SU-DHL-6 (cell line): Measurements from ENCODE around the gene SFN.

Experiments
- H2AFZ ChIP-seq: fragments of 200-600 bp; sonication (generic); 2 replicates; pipeline ENCODE4 v1.6.1; 2014; ENCODE audit warnings: low read depth, mild to moderate bottlenecking, moderate library complexity, mixed read lengths, antibody characterized with exemption, low read length; ENCODE audit not compliant: severe bottlenecking
- H3F3A ChIP-seq: fragments of 200-600 bp; shearing (Covaris generic); 2 replicates; pipeline ENCODE4 v1.6.0; 2016; ENCODE audit warnings: antibody characterized with exemption, mild to moderate bottlenecking; ENCODE audit not compliant: insufficient read depth
- H3K27ac ChIP-seq: fragments of 200-600 bp; sonication (generic); 2 replicates; pipeline ENCODE4 v1.5.1; 2016; ENCODE audit warnings: low read depth, mild to moderate bottlenecking, low read length, moderate library complexity, mixed read lengths
- H3K27me3 ChIP-seq: fragments of 200-600 bp; sonication (generic), shearing (Covaris generic); 2 replicates; pipeline ENCODE4 v1.6.0; 2014; ENCODE audit warnings: mild to moderate bottlenecking, low read length
- H3K36me3 ChIP-seq: fragments of 200-600 bp; sonication (generic); 2 replicates; pipeline ENCODE4 v1.6.1; 2014; ENCODE audit warnings: mild to moderate bottlenecking, low read length, mixed read lengths
- H3K4me2 ChIP-seq: fragments of 300-600, 200-600 bp; shearing (Covaris generic), sonication (generic); 2 replicates; pipeline ENCODE4 v1.6.0; 2014; ENCODE audit warnings: low read length, low read depth, mild to moderate bottlenecking; ENCODE audit not compliant: poor library complexity, severe bottlenecking
- H3K4me3 ChIP-seq: fragments of 200-600 bp; sonication (generic); 2 replicates; pipeline ENCODE4 v1.5.1; 2014; ENCODE audit warnings: antibody characterized with exemption, low read length, mild to moderate bottlenecking, mixed read lengths; ENCODE audit not compliant: insufficient read depth, poor library complexity, severe bottlenecking
- H3K79me2 ChIP-seq: fragments of 200-600 bp; sonication (generic); 2 replicates; pipeline ENCODE4 v1.6.1; 2014; ENCODE audit warnings: mild to moderate bottlenecking, low read length, moderate library complexity; ENCODE audit not compliant: insufficient read depth
- H3K9ac ChIP-seq: fragments of 200-600 bp; sonication (generic); 2 replicates; pipeline ENCODE4 v1.7.0; 2014; ENCODE audit warnings: mild to moderate bottlenecking, low read length
- H3K9me2 ChIP-seq: fragments of 200-600 bp; sonication (generic); replicated peaks from 2 replicates; pipeline ENCODE4 v1.6.1; 2014; ENCODE audit warnings: low read length; ENCODE audit not compliant: insufficient read depth
- H3K9me3 ChIP-seq: fragments of 200-600 bp; sonication (generic); 2 replicates; pipeline ENCODE4 v1.6.1; 2014; ENCODE audit warnings: low read length, mixed read lengths; ENCODE audit not compliant: insufficient read depth
- H4K20me1 ChIP-seq: fragments of 200-600 bp; sonication (generic); 2 replicates; pipeline ENCODE4 v1.6.1; 2014; ENCODE audit warnings: low read depth, mild to moderate bottlenecking, antibody characterized with exemption, low read length, moderate library complexity, mixed read lengths
- CTCF ChIP-seq: fragments of 200-600 bp; sonication (generic); IDR thresholded peaks from one replicate; pipeline ENCODE4 v1.5.1; 2017; ENCODE audit warnings: antibody characterized with exemption, mild to moderate bottlenecking, low read length, moderate library complexity; ENCODE audit not compliant: insufficient read depth, poor library complexity, severe bottlenecking
- EZH2phosphoT487 ChIP-seq: fragments of 200-600 bp; sonication (generic), shearing (Covaris generic); conservative IDR thresholded peaks from 2 replicates; pipeline ENCODE4 v1.6.1; 2018; ENCODE audit warnings: mild to moderate bottlenecking, antibody characterized with exemption, low read length, moderate library complexity, mixed read lengths

Gene SFN

GRCh38 chr1:26856604-26857469, 6.1 kb upstream of the SFN start:
- no peaks in the 10 kb centered on the region for H3F3A ChIP-seq
- H3K4me2 ChIP-seq: no peak overlapping the region
- TF ChIP-seq CTCF (no peak), EZH2phosphoT487 (no peak)
- no peaks in the 10 kb centered on the region for H3K79me2 ChIP-seq
- no peaks in the 10 kb centered on the region for H4K20me1 ChIP-seq
- H3K36me3 ChIP-seq: no peaks in the 10 kb centered on the region
- H3K27ac ChIP-seq: no peak overlapping the region
- H3K9ac ChIP-seq: no peak overlapping the region
- H3K4me3 ChIP-seq: no peak overlapping the region
- no peak overlapping the region for H2AFZ ChIP-seq
- H3K27me3 ChIP-seq: no peaks in the 10 kb centered on the region
- no peaks in the 10 kb centered on the region for H3K9me3 ChIP-seq
- H3K9me2 ChIP-seq: no peaks in the 10 kb centered on the region

- no peaks in the 10 kb centered on the region for H3K27me3 ChIP-seq
- H3K4me2 ChIP-seq: no peak overlapping the region
- no peaks in the 10 kb centered on the region for H3K36me3 ChIP-seq
- no peaks in the 10 kb centered on the region for H4K20me1 ChIP-seq
- no peaks in the 10 kb centered on the region for H3K79me2 ChIP-seq
- no peaks in the 10 kb centered on the region for H3K9me3 ChIP-seq
- TF ChIP-seq CTCF: no peak
- no peak for TF ChIP-seq EZH2phosphoT487
- H2AFZ ChIP-seq: no peak overlapping the region
- no peaks in the 10 kb centered on the region for H3K9me2 ChIP-seq
- H3F3A ChIP-seq: no peaks in the 10 kb centered on the region
- H3K4me3 ChIP-seq: no peak overlapping the region
- H3K27ac ChIP-seq: no peak overlapping the region
- no peak overlapping the region for H3K9ac ChIP-seq
Measured at GRCh38 chr1:26857473-26858060, 5.4 kb upstream of the SFN start.

- no peaks in the 10 kb centered on the region for H3K9me2 ChIP-seq
- no peaks in the 10 kb centered on the region for H3F3A ChIP-seq
- H2AFZ ChIP-seq: no peak overlapping the region
- no peak overlapping the region for H3K27ac ChIP-seq
- H3K36me3 ChIP-seq: no peaks in the 10 kb centered on the region
- no peak overlapping the region for H3K4me2 ChIP-seq
- TF ChIP-seq CTCF: no peak
- no peak for TF ChIP-seq EZH2phosphoT487
- H4K20me1 ChIP-seq: no peaks in the 10 kb centered on the region
- H3K27me3 ChIP-seq: no peaks in the 10 kb centered on the region
- H3K4me3 ChIP-seq: no peak overlapping the region
- H3K9me3 ChIP-seq: no peaks in the 10 kb centered on the region
- no peaks in the 10 kb centered on the region for H3K79me2 ChIP-seq
- no peak overlapping the region for H3K9ac ChIP-seq
Measured at GRCh38 chr1:26858160-26858559, 4.8 kb upstream of the SFN start.
